Measurements from ENCODE around the gene NAV1. TPM values are rescaled to one million over a fixed set of nuclear protein-coding genes. Genes with fewer than 3 reads are reported as not detected.
A peak's percentile ranks its signal among the peaks of the same experiment; 100 is the strongest.

Gene NAV1
- total RNA-seq, 4 donors from 2014 or later = 13.0 to 40.6 (median 16.9) TPM

DNA sequence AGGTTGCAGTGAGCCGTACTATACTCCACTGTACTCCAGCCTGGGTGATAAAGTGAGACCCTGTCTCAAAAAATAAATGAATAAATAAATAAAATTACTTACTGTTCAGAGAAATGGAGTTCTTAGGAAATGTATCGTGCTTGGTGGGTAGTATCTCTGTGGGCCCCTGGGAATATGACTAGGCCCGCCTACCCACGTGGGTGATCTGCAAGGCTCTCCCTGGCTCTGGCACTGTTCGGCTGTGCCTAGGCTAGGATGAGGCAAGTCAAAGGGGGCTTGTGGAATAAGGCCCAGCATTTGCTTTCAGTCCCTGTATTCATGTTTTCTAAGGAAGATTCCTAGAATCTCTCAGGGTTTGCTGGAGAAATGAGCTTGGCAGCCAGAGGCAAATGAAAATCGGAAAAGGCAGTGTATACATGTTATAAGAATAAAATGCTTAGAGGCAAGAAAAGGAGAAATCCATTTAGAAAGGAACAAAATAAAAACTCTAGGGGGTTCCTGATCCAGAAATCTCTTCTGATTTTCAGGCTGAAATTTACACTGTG lies 27.5 kb upstream of the NAV1 start:
- DNase-seq = no peak
- H3K4me3 ChIP-seq = no peak overlapping the region
- no peak for TF ChIP-seq EP300 (IDR thresholded peaks at IDR 0.05; ENCODE audit: low read depth)
- TF ChIP-seq, protein P1, sequence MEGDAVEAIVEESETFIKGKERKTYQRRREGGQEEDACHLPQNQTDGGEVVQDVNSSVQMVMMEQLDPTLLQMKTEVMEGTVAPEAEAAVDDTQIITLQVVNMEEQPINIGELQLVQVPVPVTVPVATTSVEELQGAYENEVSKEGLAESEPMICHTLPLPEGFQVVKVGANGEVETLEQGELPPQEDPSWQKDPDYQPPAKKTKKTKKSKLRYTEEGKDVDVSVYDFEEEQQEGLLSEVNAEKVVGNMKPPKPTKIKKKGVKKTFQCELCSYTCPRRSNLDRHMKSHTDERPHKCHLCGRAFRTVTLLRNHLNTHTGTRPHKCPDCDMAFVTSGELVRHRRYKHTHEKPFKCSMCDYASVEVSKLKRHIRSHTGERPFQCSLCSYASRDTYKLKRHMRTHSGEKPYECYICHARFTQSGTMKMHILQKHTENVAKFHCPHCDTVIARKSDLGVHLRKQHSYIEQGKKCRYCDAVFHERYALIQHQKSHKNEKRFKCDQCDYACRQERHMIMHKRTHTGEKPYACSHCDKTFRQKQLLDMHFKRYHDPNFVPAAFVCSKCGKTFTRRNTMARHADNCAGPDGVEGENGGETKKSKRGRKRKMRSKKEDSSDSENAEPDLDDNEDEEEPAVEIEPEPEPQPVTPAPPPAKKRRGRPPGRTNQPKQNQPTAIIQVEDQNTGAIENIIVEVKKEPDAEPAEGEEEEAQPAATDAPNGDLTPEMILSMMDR (IDR thresholded peaks at IDR 0.05) = no peak
- no peak for TF ChIP-seq POLR2AphosphoS5 (IDR thresholded peaks at IDR 0.05)
- TF ChIP-seq POLR2A (IDR thresholded peaks at IDR 0.05) = no peak
- in situ Hi-C loops (cut with MboI; ENCODE audit: low pct_ligation_motif_present in 1 of 4, low pct_unique_long_range_greater_than_20kb in 1 of 4, low sequenced_read_pairs in 3 of 4) = no loop called here
- WGBS, 2 donors (ENCODE audit: low coverage in 1 of 2) = 71 to 79% methylated on average over 6 of the region's 6 CpGs
- H3K9me3 ChIP-seq = no peaks in the 10 kb centered on the region
- peaks cover 3 to 34% (median 28%) of the 10 kb centered on the region in 4 donors for H3K4me1 ChIP-seq
- no peaks in the 10 kb centered on the region for H3K36me3 ChIP-seq
- intact Hi-C loops (cut with DNase I; ENCODE audit: low total_unique reads) = loop anchor here (5.0 kb wide), 1 partner anchor 64 kb away; no protein-coding TSS in a partner anchor
- H3K27me3 ChIP-seq = no peaks in the 10 kb centered on the region
- peak overlapping the region; percentile 71 to 97 (median 94) for H3K27ac ChIP-seq

DNA sequence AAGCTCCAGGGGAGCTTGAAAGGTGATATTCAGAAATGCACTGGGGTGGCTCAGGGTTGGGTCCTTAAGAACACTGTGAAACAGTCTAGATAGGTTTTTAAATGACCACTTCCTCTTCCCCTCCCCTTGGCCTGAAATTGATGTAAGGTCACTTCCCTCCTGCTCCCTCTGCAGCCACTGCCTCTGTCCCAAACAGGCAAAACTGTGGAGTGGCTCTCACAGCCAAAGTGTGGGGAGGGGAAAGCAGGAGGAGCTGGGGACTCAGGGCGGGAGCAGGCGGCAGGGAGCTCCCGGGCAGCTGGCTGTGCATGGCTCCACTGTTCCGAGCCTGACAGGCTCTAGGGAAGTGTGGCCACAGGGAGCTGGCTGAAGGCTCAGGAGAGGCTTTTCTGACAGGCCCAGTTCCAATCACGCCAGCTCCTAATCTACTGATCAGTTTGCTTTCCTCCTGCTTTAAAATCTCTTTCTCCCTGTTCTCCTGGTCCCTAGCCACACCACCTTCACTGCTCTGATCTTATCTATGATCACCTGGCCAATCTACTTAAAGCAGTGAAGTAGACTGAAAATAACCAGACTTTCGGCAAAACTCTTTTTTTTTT lies 26.9 kb upstream of the NAV1 start:
- 46 to 80% methylated on average over 2 to 6 of the region's 6 CpGs for WGBS, 2 donors (ENCODE audit: low coverage in 1 of 2)
- in situ Hi-C loops (cut with MboI; ENCODE audit: low pct_ligation_motif_present in 1 of 4, low pct_unique_long_range_greater_than_20kb in 1 of 4, low sequenced_read_pairs in 3 of 4) = no loop called here
- H3K4me3 ChIP-seq = no peak overlapping the region
- intact Hi-C loops (cut with DNase I; ENCODE audit: low total_unique reads) = loop anchor here (5.0 kb wide), 1 partner anchor 65 kb away; no protein-coding TSS in a partner anchor
- TF ChIP-seq EP300 (IDR thresholded peaks at IDR 0.05; ENCODE audit: low read depth) = no peak
- no peak for TF ChIP-seq POLR2A (IDR thresholded peaks at IDR 0.05)
- TF ChIP-seq, protein P1 (IDR thresholded peaks at IDR 0.05) = no peak
- TF ChIP-seq POLR2AphosphoS5 (IDR thresholded peaks at IDR 0.05) = peak in 1 of 3 donors; percentile 10
- peak overlapping the region; percentile 71 to 97 (median 94) for H3K27ac ChIP-seq
- DNase-seq = peak; percentile 31
- H3K9me3 ChIP-seq = no peaks in the 10 kb centered on the region
- no peaks in the 10 kb centered on the region for H3K36me3 ChIP-seq
- peaks cover 3 to 34% (median 28%) of the 10 kb centered on the region in 4 donors for H3K4me1 ChIP-seq
- H3K27me3 ChIP-seq = no peaks in the 10 kb centered on the region

DNA sequence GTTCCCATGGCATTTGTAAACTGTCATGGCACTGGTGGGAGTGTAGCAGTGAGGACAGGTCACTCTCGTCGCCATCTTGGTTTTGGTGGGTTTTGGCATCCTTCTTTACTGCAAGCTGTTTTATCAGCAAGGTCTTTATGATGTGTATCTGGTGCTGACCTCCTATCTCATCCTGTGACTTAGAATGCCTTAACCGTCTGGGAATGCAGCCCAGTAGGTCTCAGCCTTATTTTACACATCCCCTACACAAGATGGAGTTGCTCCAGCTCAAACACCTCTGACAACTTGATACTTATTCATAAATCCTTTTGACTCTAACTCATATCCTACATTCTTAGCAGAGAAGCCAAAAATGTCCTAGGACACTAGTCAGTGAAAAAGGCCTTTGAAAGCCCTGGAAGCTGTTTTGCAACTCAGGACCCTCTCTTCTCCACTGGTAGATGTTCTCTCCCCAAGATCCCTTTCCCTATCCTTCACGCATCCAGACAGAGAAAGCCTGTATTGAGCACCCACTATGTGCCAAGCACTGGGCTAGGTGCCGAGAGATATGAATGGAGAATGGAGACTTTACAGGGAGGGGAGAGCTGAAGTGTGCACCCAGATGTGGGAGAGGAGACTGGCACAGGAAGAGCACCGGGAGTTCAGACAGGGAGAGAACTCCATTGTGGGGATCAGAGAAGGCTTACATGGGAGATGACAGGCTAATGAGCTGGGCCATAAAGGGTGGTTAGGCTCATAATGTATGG lies 25.3 kb upstream of the NAV1 start:
- Histone ChIP-seq H3K4me1 (peaks cover 3 to 25% (median 22%) of the 10 kb centered on the region in 4 donors), H3K27me3 (no peaks in the 10 kb centered on the region), H3K9me3 (no peaks in the 10 kb centered on the region), H3K36me3 (no peaks in the 10 kb centered on the region), H3K4me3 (no peak overlapping the region), H3K27ac (peak overlapping the region in 3 of 4 donors; percentile 43 to 97 (median 51))
- TF ChIP-seq EP300 (IDR thresholded peaks at IDR 0.05; ENCODE audit: low read depth) (no peak), POLR2A (IDR thresholded peaks at IDR 0.05) (no peak), POLR2AphosphoS5 (IDR thresholded peaks at IDR 0.05) (no peak)
- TF ChIP-seq, protein P1 (IDR thresholded peaks at IDR 0.05) = no peak
- WGBS, 2 donors (ENCODE audit: low coverage in 1 of 2) = 92 to 93% methylated on average over 5 to 6 of the region's 6 CpGs
- no peak for DNase-seq
- intact Hi-C loops (cut with DNase I; ENCODE audit: low total_unique reads) (loop anchor here (5.0 kb wide), 1 partner anchor 66 kb away; no protein-coding TSS in a partner anchor), in situ Hi-C loops (cut with MboI; ENCODE audit: low pct_ligation_motif_present in 1 of 4, low pct_unique_long_range_greater_than_20kb in 1 of 4, low sequenced_read_pairs in 3 of 4) (no loop called here)

- Histone ChIP-seq H3K27ac (no peak overlapping the region), H3K9me3 (no peaks in the 10 kb centered on the region), H3K36me3 (no peaks in the 10 kb centered on the region), H3K4me1 (peaks cover 3 to 25% (median 22%) of the 10 kb centered on the region in 4 donors), H3K27me3 (no peaks in the 10 kb centered on the region), H3K4me3 (no peak overlapping the region)
- 90 to 96% methylated on average over 2 of the region's 2 CpGs for WGBS, 2 donors (ENCODE audit: low coverage in 1 of 2)
- in situ Hi-C loops (cut with MboI; ENCODE audit: low pct_ligation_motif_present in 1 of 4, low pct_unique_long_range_greater_than_20kb in 1 of 4, low sequenced_read_pairs in 3 of 4) (no loop called here), intact Hi-C loops (cut with DNase I; ENCODE audit: low total_unique reads) (loop anchor here (5.0 kb wide), 1 partner anchor 67 kb away; no protein-coding TSS in a partner anchor)
- DNase-seq = no peak
- TF ChIP-seq EP300 (IDR thresholded peaks at IDR 0.05; ENCODE audit: low read depth) = no peak
- no peak for TF ChIP-seq POLR2AphosphoS5 (IDR thresholded peaks at IDR 0.05)
- TF ChIP-seq, protein P1 (IDR thresholded peaks at IDR 0.05) = no peak
- no peak for TF ChIP-seq POLR2A (IDR thresholded peaks at IDR 0.05)
Observed at GRCh38 chr1:201514466-201514865, 24.5 kb upstream of the NAV1 start.
